ENCODE results near the gene ATG4A. TPM values are rescaled to one million over a fixed set of nuclear protein-coding genes. Genes with fewer than 3 reads are reported as not detected.

ATG4A gene
- total RNA-seq, 5 donors from 2014 or later (not counting 1 experiment from before 2014, with no cell fraction given) = 6.2 to 10.1 (median 8.7) TPM

- WGBS (ENCODE audit: insufficient coverage) = 93% methylated on average over 2 of the region's 5 CpGs
- no peaks in the 10 kb centered on the region for H3K36me3 ChIP-seq (ENCODE audit: control insufficient read depth in 2 of 2, extremely low read depth in 1 of 2, insufficient read depth in 1 of 2, low read length in 1 of 2)
- DNase-seq (no peak), ATAC-seq (replicated peaks in 1 of 4) (no peak)
- H3K9me3 ChIP-seq = no peaks in the 10 kb centered on the region
- Mint-ChIP-seq H3K27me3 (peaks cover 0 to 10% of the 10 kb centered on the region in 2 donors), H3K4me3 (no peak overlapping the region), H3K4me1 (no peaks in the 10 kb centered on the region), H3K36me3 (no peaks in the 10 kb centered on the region), H3K27ac (no peak overlapping the region), H3K9me3 (no peaks in the 10 kb centered on the region)
- CTCF ChIA-PET = no interaction called here
- H3K27me3 ChIP-seq (replicated peaks in 1 of 2; ENCODE audit: control insufficient read depth in 2 of 2, extremely low read depth in 1 of 2, insufficient read depth in 2 of 2, low read length in 1 of 2) = no peaks in the 10 kb centered on the region
- H3K27ac ChIP-seq (ENCODE audit: low read length) = no peak overlapping the region
- POLR2A ChIA-PET = no interaction called here
- no peaks in the 10 kb centered on the region for H3K4me1 ChIP-seq (ENCODE audit: control insufficient read depth in 1 of 2, extremely low read depth in 1 of 2, insufficient read depth in 2 of 2, low read length in 2 of 2)
- H3K4me3 ChIP-seq (ENCODE audit: control insufficient read depth in 1 of 2, extremely low read depth in 1 of 2, low read length in 1 of 2) = no peak overlapping the region
These were observed 68.7 kb downstream of the ATG4A start for GRCh38 chrX:108160309-108160708.

GRCh38 chrX:108162265-108162664 lies 70.7 kb downstream of the ATG4A start:
- H3K27me3 Mint-ChIP-seq = peaks cover 0 to 5% of the 10 kb centered on the region in 2 donors
- H3K4me3 Mint-ChIP-seq = no peak overlapping the region
- WGBS (ENCODE audit: insufficient coverage) = no CpG with 5 or more reads among the region's 4 CpGs
- Histone ChIP-seq H3K4me3 (ENCODE audit: control insufficient read depth in 1 of 2, extremely low read depth in 1 of 2, low read length in 1 of 2) (no peak overlapping the region), H3K9me3 (no peaks in the 10 kb centered on the region), H3K27ac (ENCODE audit: low read length) (no peak overlapping the region), H3K27me3 (replicated peaks in 1 of 2; ENCODE audit: control insufficient read depth in 2 of 2, extremely low read depth in 1 of 2, insufficient read depth in 2 of 2, low read length in 1 of 2) (no peaks in the 10 kb centered on the region), H3K4me1 (ENCODE audit: control insufficient read depth in 1 of 2, extremely low read depth in 1 of 2, insufficient read depth in 2 of 2, low read length in 2 of 2) (no peaks in the 10 kb centered on the region), H3K36me3 (ENCODE audit: control insufficient read depth in 2 of 2, extremely low read depth in 1 of 2, insufficient read depth in 1 of 2, low read length in 1 of 2) (no peaks in the 10 kb centered on the region)
- H3K4me1 Mint-ChIP-seq = no peaks in the 10 kb centered on the region
- H3K27ac Mint-ChIP-seq = no peak overlapping the region
- ChIA-PET CTCF (no interaction called here), POLR2A (no interaction called here)
- H3K9me3 Mint-ChIP-seq = no peaks in the 10 kb centered on the region
- no peaks in the 10 kb centered on the region for H3K36me3 Mint-ChIP-seq
- ATAC-seq (replicated peaks in 1 of 4) = no peak
- no peak for DNase-seq

GRCh38 chrX:108163333-108164082 lies 71.9 kb downstream of the ATG4A start:
- no peaks in the 10 kb centered on the region for H3K36me3 ChIP-seq (ENCODE audit: control insufficient read depth in 2 of 2, extremely low read depth in 1 of 2, insufficient read depth in 1 of 2, low read length in 1 of 2)
- H3K27me3 Mint-ChIP-seq = peaks cover 0 to 5% of the 10 kb centered on the region in 2 donors
- 92% methylated on average over 2 of the region's 7 CpGs for WGBS (ENCODE audit: insufficient coverage)

GRCh38 chrX:108165383-108166111 lies 74.0 kb downstream of the ATG4A start:
- Histone ChIP-seq H3K36me3 (ENCODE audit: control insufficient read depth in 2 of 2, extremely low read depth in 1 of 2, insufficient read depth in 1 of 2, low read length in 1 of 2) (no peaks in the 10 kb centered on the region), H3K27me3 (replicated peaks in 1 of 2; ENCODE audit: control insufficient read depth in 2 of 2, extremely low read depth in 1 of 2, insufficient read depth in 2 of 2, low read length in 1 of 2) (no peaks in the 10 kb centered on the region), H3K9me3 (no peaks in the 10 kb centered on the region), H3K27ac (ENCODE audit: low read length) (no peak overlapping the region), H3K4me3 (ENCODE audit: control insufficient read depth in 1 of 2, extremely low read depth in 1 of 2, low read length in 1 of 2) (no peak overlapping the region), H3K4me1 (ENCODE audit: control insufficient read depth in 1 of 2, extremely low read depth in 1 of 2, insufficient read depth in 2 of 2, low read length in 2 of 2) (no peaks in the 10 kb centered on the region)
- Mint-ChIP-seq H3K4me1 (no peaks in the 10 kb centered on the region), H3K27me3 (peaks cover 0 to 5% of the 10 kb centered on the region in 2 donors), H3K4me3 (no peak overlapping the region), H3K27ac (no peak overlapping the region), H3K36me3 (no peaks in the 10 kb centered on the region), H3K9me3 (no peaks in the 10 kb centered on the region)
- POLR2A ChIA-PET = no interaction called here
- 80% methylated on average over 2 of the region's 7 CpGs for WGBS (ENCODE audit: insufficient coverage)
- DNase-seq (no peak), ATAC-seq (replicated peaks in 1 of 4) (no peak)
- CTCF ChIA-PET = no interaction called here

More at GRCh38 chrX:108163333-108164082, 71.9 kb downstream of the ATG4A start:
- no peaks in the 10 kb centered on the region for H3K36me3 Mint-ChIP-seq
- no peaks in the 10 kb centered on the region for H3K4me1 Mint-ChIP-seq
- ChIA-PET POLR2A (no interaction called here), CTCF (no interaction called here)
- Histone ChIP-seq H3K4me1 (ENCODE audit: control insufficient read depth in 1 of 2, extremely low read depth in 1 of 2, insufficient read depth in 2 of 2, low read length in 2 of 2) (no peaks in the 10 kb centered on the region), H3K27me3 (replicated peaks in 1 of 2; ENCODE audit: control insufficient read depth in 2 of 2, extremely low read depth in 1 of 2, insufficient read depth in 2 of 2, low read length in 1 of 2) (no peaks in the 10 kb centered on the region), H3K9me3 (no peaks in the 10 kb centered on the region), H3K27ac (ENCODE audit: low read length) (no peak overlapping the region), H3K4me3 (ENCODE audit: control insufficient read depth in 1 of 2, extremely low read depth in 1 of 2, low read length in 1 of 2) (no peak overlapping the region)
- no peak for DNase-seq
- H3K4me3 Mint-ChIP-seq = no peak overlapping the region
- no peak overlapping the region for H3K27ac Mint-ChIP-seq
- no peak for ATAC-seq (replicated peaks in 1 of 4)
- H3K9me3 Mint-ChIP-seq = no peaks in the 10 kb centered on the region

- WGBS (ENCODE audit: insufficient coverage) = no CpG with 5 or more reads among the region's 5 CpGs
- Mint-ChIP-seq H3K4me1 (no peaks in the 10 kb centered on the region), H3K9me3 (no peaks in the 10 kb centered on the region), H3K4me3 (no peak overlapping the region), H3K27me3 (peaks cover 0 to 5% of the 10 kb centered on the region in 2 donors), H3K27ac (no peak overlapping the region), H3K36me3 (no peaks in the 10 kb centered on the region)
- Histone ChIP-seq H3K27me3 (replicated peaks in 1 of 2; ENCODE audit: control insufficient read depth in 2 of 2, extremely low read depth in 1 of 2, insufficient read depth in 2 of 2, low read length in 1 of 2) (no peaks in the 10 kb centered on the region), H3K4me3 (ENCODE audit: control insufficient read depth in 1 of 2, extremely low read depth in 1 of 2, low read length in 1 of 2) (no peak overlapping the region), H3K36me3 (ENCODE audit: control insufficient read depth in 2 of 2, extremely low read depth in 1 of 2, insufficient read depth in 1 of 2, low read length in 1 of 2) (no peaks in the 10 kb centered on the region), H3K9me3 (no peaks in the 10 kb centered on the region), H3K27ac (ENCODE audit: low read length) (no peak overlapping the region), H3K4me1 (ENCODE audit: control insufficient read depth in 1 of 2, extremely low read depth in 1 of 2, insufficient read depth in 2 of 2, low read length in 2 of 2) (no peaks in the 10 kb centered on the region)
- no peak for ATAC-seq (replicated peaks in 1 of 4)
- CTCF ChIA-PET = no interaction called here
- POLR2A ChIA-PET = interaction anchor here in 1 of 2 donors (0.6 kb wide), 1 partner anchor 117 kb away, joined by 3 read pairs; no protein-coding TSS in a partner anchor
- DNase-seq = no peak
These were observed 75.8 kb downstream of the ATG4A start for GRCh38 chrX:108167211-108167872.

GRCh38 chrX:108168961-108169740 lies 77.6 kb downstream of the ATG4A start:
- no peak overlapping the region for H3K4me3 Mint-ChIP-seq
- WGBS (ENCODE audit: insufficient coverage) = 100% methylated on average over 2 of the region's 9 CpGs
- no peaks in the 10 kb centered on the region for H3K4me1 Mint-ChIP-seq
- H3K36me3 ChIP-seq (ENCODE audit: control insufficient read depth in 2 of 2, extremely low read depth in 1 of 2, insufficient read depth in 1 of 2, low read length in 1 of 2) = no peaks in the 10 kb centered on the region
- H3K27me3 ChIP-seq (replicated peaks in 1 of 2; ENCODE audit: control insufficient read depth in 2 of 2, extremely low read depth in 1 of 2, insufficient read depth in 2 of 2, low read length in 1 of 2) = no peaks in the 10 kb centered on the region
- DNase-seq = no peak
- no peaks in the 10 kb centered on the region for H3K9me3 ChIP-seq
- H3K27me3 Mint-ChIP-seq = peaks cover 0 to 2% of the 10 kb centered on the region in 2 donors
- no peaks in the 10 kb centered on the region for H3K9me3 Mint-ChIP-seq
- no peaks in the 10 kb centered on the region for H3K4me1 ChIP-seq (ENCODE audit: control insufficient read depth in 1 of 2, extremely low read depth in 1 of 2, insufficient read depth in 2 of 2, low read length in 2 of 2)
- ChIA-PET CTCF (no interaction called here), POLR2A (no interaction called here)
- no peak overlapping the region for H3K4me3 ChIP-seq (ENCODE audit: control insufficient read depth in 1 of 2, extremely low read depth in 1 of 2, low read length in 1 of 2)
- no peak overlapping the region for H3K27ac ChIP-seq (ENCODE audit: low read length)
- no peak overlapping the region for H3K27ac Mint-ChIP-seq
- H3K36me3 Mint-ChIP-seq = no peaks in the 10 kb centered on the region
- no peak for ATAC-seq (replicated peaks in 1 of 4)
